Esophagus (tissue), 2 donors: ENCODE data around the gene FHL2. TPM values are rescaled to one million over a fixed set of nuclear protein-coding genes. Genes with fewer than 3 reads are reported as not detected.
"Not testable (repeated sequence)": the region's sequence is repeated elsewhere in the genome, so short reads cannot be mapped to it uniquely, and the experiment has no call there.

Experiments
- H3K27ac ChIP-seq, 2 donors: one replicate each; pipeline ENCODE4 v1.5.1; 2013; ENCODE audit warnings: low read depth in 2 of 2, mild to moderate bottlenecking in 2 of 2, inconsistent platforms in 1 of 2, low read length in 1 of 2, moderate library complexity in 1 of 2
- H3K27me3 ChIP-seq, 2 donors: one replicate each; pipeline ENCODE4 v1.6.1; 2013; ENCODE audit warnings: low read length in 2 of 2, control low read depth in 1 of 2, mild to moderate bottlenecking in 1 of 2; ENCODE audit not compliant: insufficient read depth in 2 of 2, control insufficient read depth in 1 of 2
- H3K36me3 ChIP-seq, 2 donors: one replicate each; pipeline ENCODE4 v1.6.1; 2013; ENCODE audit warnings: low read length in 1 of 2; ENCODE audit not compliant: control insufficient read depth in 2 of 2, insufficient read depth in 2 of 2
- H3K4me1 ChIP-seq, 2 donors: one replicate each; pipeline ENCODE4 v1.6.1; 2013; ENCODE audit warnings: low read length in 1 of 2; ENCODE audit not compliant: control insufficient read depth in 2 of 2, insufficient read depth in 2 of 2
- H3K4me3 ChIP-seq, 2 donors: one replicate each; pipeline ENCODE4 v1.5.1; 2013; ENCODE audit warnings: low read length in 2 of 2, mild to moderate bottlenecking in 2 of 2, low read depth in 1 of 2, moderate library complexity in 1 of 2
- H3K9me3 ChIP-seq, 2 donors: one replicate each; pipeline ENCODE4 v1.6.1; 2013; ENCODE audit warnings: mild to moderate bottlenecking in 2 of 2, low read depth in 1 of 2, low read length in 1 of 2, moderate library complexity in 1 of 2; ENCODE audit not compliant: control insufficient read depth in 2 of 2, insufficient read depth in 1 of 2
- WGBS, 2 donors: extraction: QIAGEN DNeasy Blood & Tissue Kit; methylation state at CpG; one replicate each; pipeline ENCODE4 v1.1.7; 2013; 5-methylcytosine and 5-hydroxymethylcytosine counted together
- polyA plus RNA-seq, 2 donors: library from polyadenylated mRNA; stranded (reverse); fragments of 200-250 nt; gene quantifications; one replicate each; pipeline ENCODE4 v1.2.3, GENCODE V29; 2013
- donor health status: healthy with polysubstance abuse.
- donor health status: Bipolar disorder and iron deficiency.

Gene FHL2
- polyA plus RNA-seq, 2 donors: 17.6 to 55.5 TPM

DNA sequence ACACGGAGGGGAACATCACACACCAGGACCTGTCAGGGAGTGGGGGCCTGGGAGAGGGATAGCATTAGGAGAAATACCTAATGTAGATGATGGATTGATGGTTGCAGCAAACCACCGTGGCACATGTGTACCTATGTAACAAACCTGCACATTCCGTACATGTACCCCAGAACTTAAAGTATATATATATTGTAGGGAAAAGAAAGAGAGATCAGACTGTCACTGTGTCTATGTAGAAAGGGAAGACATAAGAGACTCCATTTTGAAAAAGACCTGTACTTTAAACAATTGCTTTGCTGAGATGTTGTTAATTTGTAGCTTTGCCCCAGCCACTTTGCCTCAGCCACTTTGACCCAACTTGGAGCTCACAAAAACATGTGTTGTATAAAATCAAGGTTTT is 26.0 kb upstream of the FHL2 start:
- WGBS, 2 donors: 86 to 94% methylated on average over 3 of the region's 3 CpGs
- H3K4me1 ChIP-seq, H3K36me3 ChIP-seq, H3K27me3 ChIP-seq, H3K27ac ChIP-seq, H3K4me3 ChIP-seq, H3K9me3 ChIP-seq: not testable (repeated sequence)

DNA sequence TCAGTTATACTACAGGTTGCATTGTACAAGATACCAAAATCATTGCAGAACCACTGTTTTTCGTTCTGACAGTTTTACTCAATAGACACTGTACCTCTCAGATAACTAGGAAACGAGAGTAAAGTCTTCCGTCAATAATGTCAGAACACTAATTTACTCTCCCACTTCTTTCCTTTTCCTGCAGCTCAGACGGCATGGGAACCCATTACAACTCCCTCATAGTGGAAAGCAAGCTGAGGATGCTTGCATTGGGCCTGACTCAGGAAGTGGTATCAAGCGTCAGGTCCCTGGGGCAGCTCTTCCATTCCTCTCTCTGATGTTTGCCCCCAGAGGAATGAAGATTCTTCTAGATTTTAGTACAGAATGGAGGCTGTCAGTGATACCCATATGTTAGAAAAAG is 23.9 kb upstream of the FHL2 start:
- peaks cover 3 to 4% of the 10 kb centered on the region in 2 donors for H3K9me3 ChIP-seq
- no peaks in the 10 kb centered on the region for H3K36me3 ChIP-seq
- peaks cover 2 to 4% of the 10 kb centered on the region in 2 donors for H3K4me1 ChIP-seq
- no peak overlapping the region for H3K4me3 ChIP-seq
- H3K27me3 ChIP-seq: no peaks in the 10 kb centered on the region
- WGBS, 2 donors: 79 to 83% methylated on average over 5 of the region's 5 CpGs
- H3K27ac ChIP-seq: no peak overlapping the region

DNA sequence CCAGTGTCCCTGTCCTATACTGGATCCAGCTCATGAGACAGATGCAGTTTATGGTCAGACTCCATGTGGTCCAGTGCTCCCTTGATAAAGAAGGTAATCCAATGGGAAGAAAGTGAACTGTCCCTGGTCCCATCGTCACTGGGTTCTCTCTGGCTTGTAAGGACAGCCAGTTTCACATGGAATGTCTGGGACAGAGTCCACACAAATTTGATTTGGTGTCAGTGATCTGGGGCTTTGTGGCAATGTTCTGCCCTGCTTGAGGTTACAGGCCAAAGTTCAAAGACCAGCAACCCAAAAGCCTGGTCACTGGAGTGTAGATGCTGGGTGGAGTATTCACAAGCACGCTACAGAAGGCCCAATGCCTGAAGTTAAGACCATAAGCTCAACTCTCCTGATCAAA is 22.2 kb upstream of the FHL2 start:
- Histone ChIP-seq H3K4me3 (no peak overlapping the region), H3K27me3 (no peaks in the 10 kb centered on the region), H3K27ac (no peak overlapping the region), H3K9me3 (peaks cover 0 to 4% of the 10 kb centered on the region in 2 donors), H3K36me3 (no peaks in the 10 kb centered on the region), H3K4me1 (peaks cover 0 to 2% of the 10 kb centered on the region in 2 donors)
- WGBS, 2 donors: 86 to 88% methylated on average over 2 of the region's 2 CpGs

DNA sequence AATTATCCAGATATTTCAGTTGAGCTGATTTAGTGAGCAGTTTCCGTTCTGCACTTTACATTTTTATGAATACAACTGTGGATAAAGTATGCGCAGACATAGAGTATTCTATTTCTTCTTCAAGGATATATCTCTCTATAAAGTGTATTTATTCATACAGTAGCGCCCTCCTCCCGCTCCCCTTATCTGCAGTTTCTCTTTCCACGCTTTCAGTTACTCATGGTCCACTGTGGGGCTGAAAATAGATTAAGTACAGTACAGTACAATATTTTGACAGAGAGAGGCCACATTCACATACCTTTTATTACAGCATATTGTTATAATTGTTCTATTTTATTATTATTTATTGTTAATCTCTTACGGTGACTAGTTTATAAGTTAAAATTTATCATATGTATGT is 19.7 kb upstream of the FHL2 start:
- Histone ChIP-seq H3K9me3 (peaks cover 0 to 4% of the 10 kb centered on the region in 2 donors), H3K27ac (no peak overlapping the region), H3K4me1 (peaks cover 0 to 2% of the 10 kb centered on the region in 2 donors), H3K4me3 (no peak overlapping the region), H3K27me3 (no peaks in the 10 kb centered on the region), H3K36me3 (no peaks in the 10 kb centered on the region)
- WGBS, 2 donors: 95 to 98% methylated on average over 6 of the region's 6 CpGs

DNA sequence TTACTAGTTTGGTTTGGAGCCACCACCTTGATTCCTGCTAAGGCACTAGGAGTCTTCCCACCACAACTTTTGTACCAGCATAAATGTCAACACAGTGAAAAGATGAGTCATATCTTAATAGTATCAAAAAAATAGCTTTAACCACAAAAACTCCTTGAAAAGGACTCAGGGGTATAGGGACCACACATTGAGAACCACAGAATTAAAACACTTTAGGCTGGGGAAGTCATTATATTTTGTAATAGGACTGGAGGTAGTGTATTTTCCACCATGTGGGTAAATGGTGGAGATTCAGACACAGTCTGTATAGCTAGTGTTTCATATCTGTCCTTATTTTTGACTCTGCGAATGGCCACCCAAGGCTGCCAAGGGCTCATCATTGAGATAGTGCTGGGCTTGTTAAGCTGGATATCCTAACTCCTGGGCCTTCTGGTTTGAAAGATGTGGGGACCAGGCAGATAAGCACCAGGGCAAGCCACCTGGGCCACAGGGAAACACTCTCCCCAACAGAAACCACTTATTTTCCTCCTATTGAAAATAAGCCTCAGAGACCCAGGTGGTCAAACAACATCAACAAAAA is 19.1 kb upstream of the FHL2 start:
- Histone ChIP-seq H3K27ac (no peak overlapping the region), H3K4me1 (peaks cover 0 to 2% of the 10 kb centered on the region in 2 donors), H3K9me3 (peaks cover 0 to 4% of the 10 kb centered on the region in 2 donors), H3K27me3 (no peaks in the 10 kb centered on the region), H3K4me3 (no peak overlapping the region), H3K36me3 (no peaks in the 10 kb centered on the region)
- WGBS, 2 donors: 91 to 98% methylated on average over 1 of the region's 1 CpG

DNA sequence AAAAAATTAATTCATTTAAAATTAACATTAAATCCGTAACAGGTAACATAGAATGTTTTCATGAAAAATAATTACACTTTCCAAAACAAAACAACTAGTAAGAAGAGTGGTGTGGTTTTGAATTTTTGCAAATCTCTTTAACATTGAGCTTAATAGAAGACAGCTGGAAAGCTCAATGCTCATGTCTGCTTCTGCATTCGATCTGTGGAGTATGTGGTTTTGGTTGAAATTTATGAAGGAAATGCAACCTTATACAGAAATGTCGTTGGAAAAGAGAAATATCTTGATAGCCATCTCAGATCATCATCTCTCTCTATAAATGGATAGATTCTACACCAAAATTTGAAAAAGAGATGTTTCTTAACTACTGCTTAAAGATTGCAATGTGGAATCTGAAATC is 17.3 kb upstream of the FHL2 start:
- 67 to 79% methylated on average over 3 of the region's 3 CpGs for WGBS, 2 donors
- Histone ChIP-seq H3K9me3 (peaks cover 0 to 4% of the 10 kb centered on the region in 2 donors), H3K4me3 (no peak overlapping the region), H3K27ac (no peak overlapping the region), H3K36me3 (no peaks in the 10 kb centered on the region), H3K27me3 (no peaks in the 10 kb centered on the region), H3K4me1 (peaks cover 0 to 3% of the 10 kb centered on the region in 2 donors)

DNA sequence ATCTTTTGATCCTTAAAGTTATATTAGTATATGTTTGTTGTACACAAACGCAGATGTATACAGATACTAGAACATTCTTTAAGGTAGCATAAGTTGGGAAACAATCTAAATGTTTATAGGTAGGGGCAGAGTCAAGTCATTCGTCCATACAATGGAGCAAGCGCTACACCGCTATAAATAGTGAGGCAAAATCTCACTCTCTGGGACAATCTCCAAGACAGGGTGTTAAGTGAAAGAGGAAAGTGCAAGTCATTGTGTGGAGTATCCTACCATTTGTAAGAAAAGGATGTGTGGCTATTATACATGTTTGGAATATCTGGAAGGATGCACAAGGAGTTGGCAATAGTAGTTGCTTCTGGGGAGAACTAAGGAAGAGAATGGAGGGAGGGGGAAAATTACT is 16.2 kb upstream of the FHL2 start:
- peaks cover 0 to 3% of the 10 kb centered on the region in 2 donors for H3K9me3 ChIP-seq
- H3K4me1 ChIP-seq: peaks cover 0 to 6% of the 10 kb centered on the region in 2 donors
- 60 to 77% methylated on average over 4 of the region's 4 CpGs for WGBS, 2 donors
- H3K27ac ChIP-seq: no peak overlapping the region
- H3K36me3 ChIP-seq: no peaks in the 10 kb centered on the region
- no peaks in the 10 kb centered on the region for H3K27me3 ChIP-seq
- no peak overlapping the region for H3K4me3 ChIP-seq

DNA sequence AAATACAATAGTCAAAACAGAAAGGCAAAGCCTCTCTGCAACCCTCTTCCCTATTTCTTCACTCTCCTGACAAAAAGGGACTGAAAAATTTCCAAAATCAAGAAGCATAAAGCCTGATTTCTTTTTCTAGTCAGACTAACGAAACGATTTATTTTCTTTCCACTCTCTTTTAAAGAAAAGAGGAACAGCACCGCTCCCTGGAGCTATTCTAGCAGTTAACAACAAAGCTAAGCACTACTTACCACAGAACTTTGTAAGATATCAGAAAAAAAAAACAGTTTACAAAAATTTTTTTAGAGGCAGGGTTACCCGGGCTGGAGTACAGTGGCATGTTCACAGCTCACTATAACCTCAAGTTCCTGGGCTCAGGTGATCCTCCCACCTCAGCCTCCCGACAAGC is 14.4 kb upstream of the FHL2 start:
- Histone ChIP-seq H3K36me3 (no peaks in the 10 kb centered on the region), H3K9me3 (no peaks in the 10 kb centered on the region), H3K27ac (no peak overlapping the region), H3K27me3 (no peaks in the 10 kb centered on the region), H3K4me3 (no peak overlapping the region), H3K4me1 (peaks cover 0 to 11% of the 10 kb centered on the region in 2 donors)
- 51 to 59% methylated on average over 5 of the region's 5 CpGs for WGBS, 2 donors

DNA sequence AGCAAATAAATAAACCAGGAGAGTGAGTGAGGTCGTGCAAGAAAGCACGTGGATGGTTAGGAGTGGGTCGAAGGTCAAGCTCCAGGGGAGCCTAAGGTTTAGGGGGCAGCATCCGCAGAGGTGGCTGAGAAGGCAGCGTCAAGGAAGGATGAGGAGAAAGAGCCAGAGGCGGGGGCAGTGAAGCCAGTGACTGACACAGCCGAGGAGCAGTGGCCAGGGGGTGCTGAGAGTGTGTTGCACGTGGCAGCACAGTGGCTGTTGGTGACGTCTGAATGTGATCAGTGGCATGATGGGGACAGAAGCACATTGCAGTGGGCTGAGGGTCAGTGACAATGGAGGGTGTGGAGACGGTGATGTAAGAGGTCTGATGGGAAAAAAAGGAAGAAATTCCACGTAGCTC is 13.7 kb upstream of the FHL2 start:
- WGBS, 2 donors: 80 to 88% methylated on average over 11 of the region's 11 CpGs
- no peak overlapping the region for H3K4me3 ChIP-seq
- H3K27ac ChIP-seq: no peak overlapping the region
- no peaks in the 10 kb centered on the region for H3K27me3 ChIP-seq
- H3K36me3 ChIP-seq: no peaks in the 10 kb centered on the region
- peaks cover 0 to 11% of the 10 kb centered on the region in 2 donors for H3K4me1 ChIP-seq
- no peaks in the 10 kb centered on the region for H3K9me3 ChIP-seq

DNA sequence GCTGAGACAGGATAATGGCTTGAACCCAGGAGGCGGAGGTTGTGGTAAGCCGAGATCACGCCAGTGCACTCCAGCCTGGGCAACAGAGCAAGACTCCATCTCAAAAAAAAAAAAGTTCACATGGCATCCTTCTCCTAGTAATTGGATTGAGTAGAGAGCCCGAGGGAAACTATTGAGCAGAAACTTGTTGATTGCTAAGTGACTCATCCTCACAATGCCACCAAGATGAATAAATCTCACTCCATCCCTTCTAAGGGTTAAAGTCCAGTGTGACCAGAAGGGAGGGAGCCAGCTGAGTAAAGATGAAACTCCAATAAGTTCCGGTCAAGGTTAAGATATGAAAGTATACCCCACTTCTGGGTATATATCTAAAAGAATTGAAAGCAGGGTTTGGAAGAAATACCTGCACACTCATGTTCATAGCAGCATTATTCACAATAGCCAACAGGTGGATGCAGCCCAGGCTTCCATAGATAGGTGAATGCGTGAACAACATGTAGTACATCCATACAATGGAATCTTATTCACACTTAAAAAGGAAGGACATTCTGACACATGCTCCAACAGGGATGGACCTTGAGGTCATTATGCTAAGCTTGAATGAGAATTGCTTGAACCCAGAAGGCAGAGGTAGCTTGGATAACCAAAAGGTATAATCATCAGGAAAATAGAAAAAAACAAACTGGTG is 13.0 kb upstream of the FHL2 start:
- 63 to 71% methylated on average over 6 of the region's 6 CpGs for WGBS, 2 donors
- Histone ChIP-seq H3K27ac (no peak overlapping the region), H3K27me3 (no peaks in the 10 kb centered on the region), H3K4me3 (no peak overlapping the region), H3K36me3 (no peaks in the 10 kb centered on the region), H3K9me3 (no peaks in the 10 kb centered on the region), H3K4me1 (peaks cover 0 to 11% of the 10 kb centered on the region in 2 donors)
